ENCODE results near the gene GARS1.

GARS1 gene

GRCh38 chr7:30656006-30656957 lies 61.6 kb downstream of the GARS1 start:
- Histone ChIP-seq H3K4me3 (ENCODE audit: low read depth, low read length) (no peak overlapping the region), H3K27me3 (ENCODE audit: insufficient read depth, low read length) (peaks cover 8% of the 10 kb centered on the region), H3K27ac (ENCODE audit: low read depth, low read length) (no peak overlapping the region)

DNA sequence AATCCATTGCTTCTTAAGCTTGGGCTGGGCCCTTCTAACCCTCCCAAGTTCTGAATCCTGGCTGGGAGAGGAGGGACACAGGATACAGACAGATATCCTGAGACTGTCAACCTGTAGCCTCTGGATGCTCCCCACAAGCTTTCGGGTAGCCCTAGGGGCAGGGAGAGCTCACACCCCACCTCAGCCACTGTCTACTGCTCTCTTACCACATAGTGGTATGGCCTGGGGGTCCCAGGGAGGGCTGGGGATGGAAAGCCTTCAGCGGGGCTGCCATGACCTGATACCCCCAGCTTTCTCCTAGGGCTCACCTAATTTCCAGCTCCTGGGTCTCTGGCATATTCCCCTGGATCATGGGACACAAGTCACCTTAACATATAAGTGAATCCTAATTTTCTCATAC lies 62.5 kb downstream of the GARS1 start:
- no peaks in the 10 kb centered on the region for H3K4me1 ChIP-seq (ENCODE audit: control insufficient read depth, insufficient read depth, low read length, unreplicated experiment)
- H3K4me3 ChIP-seq (ENCODE audit: low read depth, low read length): no peak overlapping the region

More at GRCh38 chr7:30656006-30656957, 61.6 kb downstream of the GARS1 start:
- Histone ChIP-seq H3K4me1 (ENCODE audit: control insufficient read depth, insufficient read depth, low read length, unreplicated experiment) (no peaks in the 10 kb centered on the region), H3K36me3 (ENCODE audit: insufficient read depth, low read length) (no peaks in the 10 kb centered on the region), H2AFZ (ENCODE audit: low read length, unreplicated experiment) (no peak overlapping the region), H3K79me2 (ENCODE audit: control insufficient read depth, insufficient read depth, low read length, unreplicated experiment) (no peaks in the 10 kb centered on the region)

DNA sequence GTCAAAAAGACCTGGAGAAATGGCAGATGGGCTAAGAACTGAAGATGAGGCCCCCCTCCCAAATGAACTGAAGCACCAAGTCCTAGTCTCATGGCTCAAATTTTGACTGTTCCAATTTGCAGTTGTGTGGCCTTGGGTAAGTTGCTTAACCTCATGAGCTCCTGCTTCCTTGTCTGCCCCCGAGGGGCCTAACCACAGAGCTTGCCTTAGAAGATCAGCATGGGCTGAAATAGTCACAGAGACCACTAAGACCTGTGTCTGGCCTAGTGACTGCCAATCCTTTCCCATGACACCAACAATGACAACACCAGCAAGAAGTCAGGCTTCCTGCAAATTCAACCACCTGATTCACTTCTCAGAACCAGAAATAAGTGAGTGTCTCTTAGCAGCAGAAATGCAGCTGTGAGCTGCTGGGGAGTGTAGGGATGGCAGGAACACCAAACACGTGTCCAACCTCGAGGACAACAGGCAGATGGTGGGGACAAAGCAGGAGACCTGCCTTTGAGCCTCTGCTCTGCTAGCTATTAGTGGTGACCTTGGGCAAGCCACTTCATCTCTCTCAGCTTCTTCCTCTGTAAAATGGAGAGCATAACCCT lies 63.9 kb downstream of the GARS1 start:
- Histone ChIP-seq H3K36me3 (ENCODE audit: insufficient read depth, low read length) (no peaks in the 10 kb centered on the region), H3K4me1 (ENCODE audit: control insufficient read depth, insufficient read depth, low read length, unreplicated experiment) (no peaks in the 10 kb centered on the region), H3K27me3 (ENCODE audit: insufficient read depth, low read length) (peaks cover 27% of the 10 kb centered on the region), H3K4me3 (ENCODE audit: low read depth, low read length) (no peak overlapping the region), H3K79me2 (ENCODE audit: control insufficient read depth, insufficient read depth, low read length, unreplicated experiment) (no peaks in the 10 kb centered on the region), H2AFZ (ENCODE audit: low read length, unreplicated experiment) (no peak overlapping the region), H3K27ac (ENCODE audit: low read depth, low read length) (no peak overlapping the region)

More for the DNA sequence above, 62.5 kb downstream of the GARS1 start:
- Histone ChIP-seq H3K79me2 (ENCODE audit: control insufficient read depth, insufficient read depth, low read length, unreplicated experiment) (no peaks in the 10 kb centered on the region), H3K36me3 (ENCODE audit: insufficient read depth, low read length) (no peaks in the 10 kb centered on the region), H2AFZ (ENCODE audit: low read length, unreplicated experiment) (no peak overlapping the region), H3K27ac (ENCODE audit: low read depth, low read length) (no peak overlapping the region), H3K27me3 (ENCODE audit: insufficient read depth, low read length) (peaks cover 13% of the 10 kb centered on the region)

DNA sequence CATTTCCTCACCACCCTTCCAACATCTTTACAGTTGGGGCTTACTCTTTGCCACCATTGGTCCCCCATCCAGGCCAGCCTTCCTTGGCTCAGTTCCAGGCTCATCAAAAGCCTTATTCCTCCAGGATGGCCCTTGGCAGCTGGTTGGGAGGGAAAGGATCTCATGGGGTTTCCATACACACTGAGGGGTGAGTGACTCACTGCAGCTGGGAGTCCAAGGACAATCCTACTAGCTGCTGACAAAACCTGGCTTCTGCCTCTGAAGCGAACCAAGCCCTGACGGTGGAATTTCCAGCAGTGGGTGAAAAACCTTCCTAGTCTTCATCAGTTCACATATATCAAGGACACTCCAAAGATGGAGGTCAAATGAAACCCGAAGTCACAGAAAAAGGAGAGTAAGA lies 64.6 kb downstream of the GARS1 start:
- peaks cover 34% of the 10 kb centered on the region for H3K27me3 ChIP-seq (ENCODE audit: insufficient read depth, low read length)
- no peak overlapping the region for H3K27ac ChIP-seq (ENCODE audit: low read depth, low read length)
- H2AFZ ChIP-seq (ENCODE audit: low read length, unreplicated experiment): no peak overlapping the region
- no peak overlapping the region for H3K4me3 ChIP-seq (ENCODE audit: low read depth, low read length)
- H3K4me1 ChIP-seq (ENCODE audit: control insufficient read depth, insufficient read depth, low read length, unreplicated experiment): no peaks in the 10 kb centered on the region
- no peaks in the 10 kb centered on the region for H3K79me2 ChIP-seq (ENCODE audit: control insufficient read depth, insufficient read depth, low read length, unreplicated experiment)
- no peaks in the 10 kb centered on the region for H3K36me3 ChIP-seq (ENCODE audit: insufficient read depth, low read length)

DNA sequence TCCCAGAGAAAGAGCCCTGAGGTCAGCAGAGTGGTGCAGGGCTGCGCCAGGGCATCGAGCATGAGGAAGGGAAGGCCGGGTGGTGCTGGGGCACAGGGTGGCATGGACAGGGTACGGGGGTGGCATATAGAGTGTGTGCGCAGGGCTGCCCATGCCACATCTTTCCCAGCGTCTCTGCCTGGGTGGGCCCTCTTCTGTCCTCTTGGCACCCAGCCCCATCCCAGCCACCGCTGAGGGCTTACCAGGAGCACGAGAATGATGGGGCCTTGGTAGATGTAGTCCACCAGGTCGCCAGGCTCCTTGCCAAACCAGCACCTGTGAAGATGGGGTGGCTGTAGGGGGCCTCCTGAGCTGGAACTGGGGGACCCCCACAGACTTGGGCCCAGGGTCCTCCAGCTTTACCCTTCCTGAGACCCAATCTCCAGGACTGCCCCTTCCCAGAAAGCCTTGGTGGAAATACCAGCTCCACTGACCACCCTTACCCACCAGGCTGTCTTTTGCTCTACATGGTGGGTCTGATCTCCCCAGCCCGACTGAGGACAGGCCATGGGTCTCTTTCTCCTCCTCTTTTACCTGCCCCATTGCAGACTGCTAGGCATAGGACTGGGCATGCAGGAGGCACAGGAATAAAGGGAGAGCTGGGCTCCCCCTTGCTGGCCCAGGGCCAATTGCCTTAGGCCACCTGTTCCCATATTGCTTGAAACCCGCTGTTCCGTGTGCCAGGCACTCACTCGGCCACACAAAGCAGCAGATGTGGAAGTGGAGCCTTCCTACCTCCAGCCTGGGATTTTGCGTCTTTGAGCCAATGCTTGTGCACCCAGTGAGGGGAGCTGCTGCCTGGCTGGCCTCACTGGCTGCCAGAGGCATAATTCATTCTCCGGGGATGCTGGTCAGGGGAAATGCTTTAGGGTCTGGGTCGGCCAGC lies 65.9 kb downstream of the GARS1 start:
- Histone ChIP-seq H3K4me1 (ENCODE audit: control insufficient read depth, insufficient read depth, low read length, unreplicated experiment) (no peaks in the 10 kb centered on the region), H3K36me3 (ENCODE audit: insufficient read depth, low read length) (no peaks in the 10 kb centered on the region), H3K4me3 (ENCODE audit: low read depth, low read length) (no peak overlapping the region), H3K27ac (ENCODE audit: low read depth, low read length) (no peak overlapping the region), H2AFZ (ENCODE audit: low read length, unreplicated experiment) (no peak overlapping the region), H3K27me3 (ENCODE audit: insufficient read depth, low read length) (peaks cover 39% of the 10 kb centered on the region), H3K79me2 (ENCODE audit: control insufficient read depth, insufficient read depth, low read length, unreplicated experiment) (no peaks in the 10 kb centered on the region)

GRCh38 chr7:30661926-30662325 lies 67.2 kb downstream of the GARS1 start:
- Histone ChIP-seq H2AFZ (ENCODE audit: low read length, unreplicated experiment) (no peak overlapping the region), H3K4me3 (ENCODE audit: low read depth, low read length) (no peak overlapping the region), H3K27me3 (ENCODE audit: insufficient read depth, low read length) (peaks cover 39% of the 10 kb centered on the region), H3K36me3 (ENCODE audit: insufficient read depth, low read length) (no peaks in the 10 kb centered on the region), H3K79me2 (ENCODE audit: control insufficient read depth, insufficient read depth, low read length, unreplicated experiment) (no peaks in the 10 kb centered on the region), H3K4me1 (ENCODE audit: control insufficient read depth, insufficient read depth, low read length, unreplicated experiment) (no peaks in the 10 kb centered on the region), H3K27ac (ENCODE audit: low read depth, low read length) (no peak overlapping the region)

DNA sequence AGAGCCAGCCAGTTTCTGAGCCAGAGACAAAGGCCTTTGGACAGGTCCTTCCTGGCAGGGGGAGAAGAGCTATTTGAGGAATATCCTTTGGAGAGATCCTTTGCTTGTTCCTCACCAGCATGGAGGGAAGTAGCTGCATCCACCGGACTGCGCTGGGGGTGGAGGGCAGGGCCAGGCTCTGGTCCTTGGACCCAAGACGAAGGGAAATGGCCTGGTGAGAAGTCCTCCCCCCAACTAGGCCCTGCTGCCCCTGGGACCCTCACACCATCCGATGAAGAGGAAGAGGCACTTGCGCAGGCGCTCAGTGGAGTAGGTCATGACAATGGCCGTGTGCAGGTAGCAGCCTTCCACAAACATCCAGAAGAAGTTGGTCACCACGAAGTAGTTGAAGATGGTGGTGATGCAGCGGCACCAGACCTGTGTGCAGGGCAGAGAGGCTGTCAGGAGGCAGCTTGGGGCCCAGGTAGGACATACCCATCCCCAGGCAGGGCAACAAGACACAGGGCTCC lies 67.8 kb downstream of the GARS1 start:
- H3K27me3 ChIP-seq (ENCODE audit: insufficient read depth, low read length): peaks cover 43% of the 10 kb centered on the region
- H3K27ac ChIP-seq (ENCODE audit: low read depth, low read length): no peak overlapping the region
- no peak overlapping the region for H3K4me3 ChIP-seq (ENCODE audit: low read depth, low read length)
- no peaks in the 10 kb centered on the region for H3K79me2 ChIP-seq (ENCODE audit: control insufficient read depth, insufficient read depth, low read length, unreplicated experiment)
- H3K4me1 ChIP-seq (ENCODE audit: control insufficient read depth, insufficient read depth, low read length, unreplicated experiment): no peaks in the 10 kb centered on the region
- H3K36me3 ChIP-seq (ENCODE audit: insufficient read depth, low read length): no peaks in the 10 kb centered on the region
- no peak overlapping the region for H2AFZ ChIP-seq (ENCODE audit: low read length, unreplicated experiment)

DNA sequence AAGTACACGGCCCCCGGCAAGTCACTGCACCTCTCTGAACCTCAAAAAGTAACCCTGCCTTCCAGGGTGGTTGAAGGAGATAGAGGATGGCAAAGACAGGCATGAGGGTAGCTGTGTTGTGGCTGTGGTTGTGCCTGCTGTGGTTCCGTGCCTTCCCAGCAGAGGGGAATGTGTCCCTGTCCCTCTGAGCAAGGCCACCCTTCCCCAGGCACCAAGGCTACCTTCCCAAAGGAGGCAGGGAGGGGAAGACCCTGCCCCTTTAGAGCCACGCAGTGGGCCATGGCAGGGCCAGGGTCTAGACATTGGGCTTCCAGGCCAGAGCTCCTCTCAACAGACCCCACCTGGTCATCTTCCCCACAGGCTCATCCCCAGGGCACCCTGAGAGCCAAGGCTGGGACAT lies 68.7 kb downstream of the GARS1 start:
- H3K36me3 ChIP-seq (ENCODE audit: insufficient read depth, low read length): no peaks in the 10 kb centered on the region
- H3K4me1 ChIP-seq (ENCODE audit: control insufficient read depth, insufficient read depth, low read length, unreplicated experiment): no peaks in the 10 kb centered on the region
- no peak overlapping the region for H3K4me3 ChIP-seq (ENCODE audit: low read depth, low read length)
- no peak overlapping the region for H2AFZ ChIP-seq (ENCODE audit: low read length, unreplicated experiment)
- H3K79me2 ChIP-seq (ENCODE audit: control insufficient read depth, insufficient read depth, low read length, unreplicated experiment): no peaks in the 10 kb centered on the region
- H3K27me3 ChIP-seq (ENCODE audit: insufficient read depth, low read length): peaks cover 50% of the 10 kb centered on the region
- no peak overlapping the region for H3K27ac ChIP-seq (ENCODE audit: low read depth, low read length)

GRCh38 chr7:30664184-30664885 lies 69.7 kb downstream of the GARS1 start:
- no peak overlapping the region for H3K27ac ChIP-seq (ENCODE audit: low read depth, low read length)
- no peak overlapping the region for H3K4me3 ChIP-seq (ENCODE audit: low read depth, low read length)
- H3K79me2 ChIP-seq (ENCODE audit: control insufficient read depth, insufficient read depth, low read length, unreplicated experiment): no peaks in the 10 kb centered on the region
- no peaks in the 10 kb centered on the region for H3K4me1 ChIP-seq (ENCODE audit: control insufficient read depth, insufficient read depth, low read length, unreplicated experiment)
- H3K36me3 ChIP-seq (ENCODE audit: insufficient read depth, low read length): no peaks in the 10 kb centered on the region
- H3K27me3 ChIP-seq (ENCODE audit: insufficient read depth, low read length): peaks cover 53% of the 10 kb centered on the region
- H2AFZ ChIP-seq (ENCODE audit: low read length, unreplicated experiment): no peak overlapping the region

GRCh38 chr7:30665043-30665442 lies 70.4 kb downstream of the GARS1 start:
- Histone ChIP-seq H3K27ac (ENCODE audit: low read depth, low read length) (no peak overlapping the region), H3K4me3 (ENCODE audit: low read depth, low read length) (no peak overlapping the region), H3K79me2 (ENCODE audit: control insufficient read depth, insufficient read depth, low read length, unreplicated experiment) (no peaks in the 10 kb centered on the region), H3K4me1 (ENCODE audit: control insufficient read depth, insufficient read depth, low read length, unreplicated experiment) (no peaks in the 10 kb centered on the region), H3K27me3 (ENCODE audit: insufficient read depth, low read length) (peaks cover 53% of the 10 kb centered on the region), H2AFZ (ENCODE audit: low read length, unreplicated experiment) (no peak overlapping the region), H3K36me3 (ENCODE audit: insufficient read depth, low read length) (no peaks in the 10 kb centered on the region)

Measured in ACC112 (cell line).